ENCODE measurements around the gene SDK1. TPM values are rescaled to one million over a fixed set of nuclear protein-coding genes. Genes with fewer than 3 reads are reported as not detected.

Gene SDK1
- total and polyA plus RNA-seq, 2 donors: 3.2 to 7.8 TPM

GRCh38 chr7:3415861-3416312 is 114.8 kb downstream of the SDK1 start:
- H3K36me3 ChIP-seq (ENCODE audit: control insufficient read depth in 2 of 2, insufficient read depth in 2 of 2, low read length in 1 of 2): no peaks in the 10 kb centered on the region
- H3K27me3 ChIP-seq (ENCODE audit: control insufficient read depth in 2 of 2, insufficient read depth in 1 of 2, low read length in 1 of 2): no peaks in the 10 kb centered on the region
- no peak for DNase-seq (ENCODE audit: low read depth in 6 of 9, low spot score in 9 of 9)
- no peaks in the 10 kb centered on the region for H3K4me1 ChIP-seq (ENCODE audit: control insufficient read depth in 2 of 2, insufficient read depth in 2 of 2, low read length in 2 of 2)
- WGBS: 85% methylated on average over 3 of the region's 3 CpGs
- no peak overlapping the region for H3K4me3 ChIP-seq (ENCODE audit: low read length in 2 of 2)
- H3K27ac ChIP-seq (ENCODE audit: low read depth in 1 of 2, low read length in 1 of 2): no peak overlapping the region
- no peaks in the 10 kb centered on the region for H3K9me3 ChIP-seq (ENCODE audit: control insufficient read depth in 2 of 2, insufficient read depth in 1 of 2, low read length in 1 of 2)

DNA sequence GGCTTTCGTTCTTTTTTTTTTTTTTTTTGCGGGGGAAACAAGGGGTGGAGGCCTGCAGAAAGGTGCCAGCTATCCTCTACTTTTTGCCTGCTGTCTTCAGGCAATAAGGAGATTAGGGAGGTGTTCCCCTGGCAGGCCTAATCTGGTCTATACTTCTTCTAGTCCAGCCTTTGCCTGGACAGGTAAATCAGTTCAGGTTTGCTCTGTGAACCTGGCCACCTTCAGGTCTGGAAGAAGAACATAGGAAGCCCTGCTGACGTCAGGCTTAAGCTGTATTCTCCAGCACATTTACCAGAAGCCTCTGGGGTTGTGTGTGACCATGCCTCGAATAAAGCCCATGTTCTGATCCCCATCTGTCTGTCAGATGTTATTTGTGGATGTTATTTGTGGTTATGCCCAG is 115.4 kb downstream of the SDK1 start:
- no peaks in the 10 kb centered on the region for H3K4me1 ChIP-seq (ENCODE audit: control insufficient read depth in 2 of 2, insufficient read depth in 2 of 2, low read length in 2 of 2)
- WGBS: 92% methylated on average over 4 of the region's 4 CpGs
- no peak for DNase-seq (ENCODE audit: low read depth in 6 of 9, low spot score in 9 of 9)
- H3K9me3 ChIP-seq (ENCODE audit: control insufficient read depth in 2 of 2, insufficient read depth in 1 of 2, low read length in 1 of 2): no peaks in the 10 kb centered on the region
- no peaks in the 10 kb centered on the region for H3K27me3 ChIP-seq (ENCODE audit: control insufficient read depth in 2 of 2, insufficient read depth in 1 of 2, low read length in 1 of 2)
- H3K27ac ChIP-seq (ENCODE audit: low read depth in 1 of 2, low read length in 1 of 2): no peak overlapping the region
- H3K4me3 ChIP-seq (ENCODE audit: low read length in 2 of 2): no peak overlapping the region
- no peaks in the 10 kb centered on the region for H3K36me3 ChIP-seq (ENCODE audit: control insufficient read depth in 2 of 2, insufficient read depth in 2 of 2, low read length in 1 of 2)

GRCh38 chr7:3425087-3425486 is 124.0 kb downstream of the SDK1 start:
- H3K4me1 ChIP-seq (ENCODE audit: control insufficient read depth in 2 of 2, insufficient read depth in 2 of 2, low read length in 2 of 2): no peaks in the 10 kb centered on the region
- no peaks in the 10 kb centered on the region for H3K36me3 ChIP-seq (ENCODE audit: control insufficient read depth in 2 of 2, insufficient read depth in 2 of 2, low read length in 1 of 2)
- no peak overlapping the region for H3K4me3 ChIP-seq (ENCODE audit: low read length in 2 of 2)
- peaks cover 0 to 3% of the 10 kb centered on the region in 2 donors for H3K9me3 ChIP-seq (ENCODE audit: control insufficient read depth in 2 of 2, insufficient read depth in 1 of 2, low read length in 1 of 2)
- DNase-seq (ENCODE audit: low read depth in 6 of 9, low spot score in 9 of 9): no peak
- H3K27ac ChIP-seq (ENCODE audit: low read depth in 1 of 2, low read length in 1 of 2): no peak overlapping the region
- no peaks in the 10 kb centered on the region for H3K27me3 ChIP-seq (ENCODE audit: control insufficient read depth in 2 of 2, insufficient read depth in 1 of 2, low read length in 1 of 2)

GRCh38 chr7:3426064-3426463 is 125.0 kb downstream of the SDK1 start:
- no peak for DNase-seq (ENCODE audit: low read depth in 6 of 9, low spot score in 9 of 9)
- Histone ChIP-seq H3K36me3 (ENCODE audit: control insufficient read depth in 2 of 2, insufficient read depth in 2 of 2, low read length in 1 of 2) (no peaks in the 10 kb centered on the region), H3K4me1 (ENCODE audit: control insufficient read depth in 2 of 2, insufficient read depth in 2 of 2, low read length in 2 of 2) (no peaks in the 10 kb centered on the region), H3K27me3 (ENCODE audit: control insufficient read depth in 2 of 2, insufficient read depth in 1 of 2, low read length in 1 of 2) (no peaks in the 10 kb centered on the region), H3K9me3 (ENCODE audit: control insufficient read depth in 2 of 2, insufficient read depth in 1 of 2, low read length in 1 of 2) (peaks cover 0 to 3% of the 10 kb centered on the region in 2 donors), H3K4me3 (ENCODE audit: low read length in 2 of 2) (no peak overlapping the region), H3K27ac (ENCODE audit: low read depth in 1 of 2, low read length in 1 of 2) (no peak overlapping the region)
- 42% methylated on average over 4 of the region's 4 CpGs for WGBS

GRCh38 chr7:3427957-3428356 is 126.9 kb downstream of the SDK1 start:
- Histone ChIP-seq H3K27me3 (ENCODE audit: control insufficient read depth in 2 of 2, insufficient read depth in 1 of 2, low read length in 1 of 2) (no peaks in the 10 kb centered on the region), H3K9me3 (ENCODE audit: control insufficient read depth in 2 of 2, insufficient read depth in 1 of 2, low read length in 1 of 2) (no peaks in the 10 kb centered on the region), H3K4me3 (ENCODE audit: low read length in 2 of 2) (no peak overlapping the region), H3K27ac (ENCODE audit: low read depth in 1 of 2, low read length in 1 of 2) (no peak overlapping the region), H3K4me1 (ENCODE audit: control insufficient read depth in 2 of 2, insufficient read depth in 2 of 2, low read length in 2 of 2) (no peaks in the 10 kb centered on the region), H3K36me3 (ENCODE audit: control insufficient read depth in 2 of 2, insufficient read depth in 2 of 2, low read length in 1 of 2) (no peaks in the 10 kb centered on the region)
- DNase-seq (ENCODE audit: low read depth in 6 of 9, low spot score in 9 of 9): no peak
- WGBS: 94% methylated on average over 1 of the region's 1 CpG

DNA sequence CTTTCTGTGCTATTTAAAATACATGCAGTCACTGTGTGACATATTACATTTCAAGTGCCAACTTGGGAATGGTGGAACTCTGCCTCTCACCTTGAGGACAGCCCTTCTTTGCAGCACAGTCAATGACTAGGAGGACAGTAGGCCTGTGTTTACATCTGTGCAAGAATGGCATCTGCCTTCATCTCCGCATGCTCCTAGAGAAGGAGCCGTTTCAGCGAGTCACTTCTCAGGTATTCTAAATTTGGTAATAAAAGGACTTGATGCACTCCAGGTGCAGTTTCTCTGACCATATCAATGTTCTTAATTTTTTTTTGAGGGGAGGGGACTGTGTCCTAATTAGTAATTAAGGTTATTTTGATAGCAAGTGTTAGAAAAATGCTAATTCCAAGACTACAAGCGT is 128.9 kb downstream of the SDK1 start:
- WGBS: 88% methylated on average over 4 of the region's 4 CpGs
- no peak overlapping the region for H3K4me3 ChIP-seq (ENCODE audit: low read length in 2 of 2)
- no peaks in the 10 kb centered on the region for H3K9me3 ChIP-seq (ENCODE audit: control insufficient read depth in 2 of 2, insufficient read depth in 1 of 2, low read length in 1 of 2)
- no peak for DNase-seq (ENCODE audit: low read depth in 6 of 9, low spot score in 9 of 9)
- no peaks in the 10 kb centered on the region for H3K27me3 ChIP-seq (ENCODE audit: control insufficient read depth in 2 of 2, insufficient read depth in 1 of 2, low read length in 1 of 2)
- H3K4me1 ChIP-seq (ENCODE audit: control insufficient read depth in 2 of 2, insufficient read depth in 2 of 2, low read length in 2 of 2): no peaks in the 10 kb centered on the region
- no peaks in the 10 kb centered on the region for H3K36me3 ChIP-seq (ENCODE audit: control insufficient read depth in 2 of 2, insufficient read depth in 2 of 2, low read length in 1 of 2)
- H3K27ac ChIP-seq (ENCODE audit: low read depth in 1 of 2, low read length in 1 of 2): no peak overlapping the region

- Histone ChIP-seq H3K36me3 (ENCODE audit: control insufficient read depth in 2 of 2, insufficient read depth in 2 of 2, low read length in 1 of 2) (no peaks in the 10 kb centered on the region), H3K27ac (ENCODE audit: low read depth in 1 of 2, low read length in 1 of 2) (no peak overlapping the region), H3K4me1 (ENCODE audit: control insufficient read depth in 2 of 2, insufficient read depth in 2 of 2, low read length in 2 of 2) (no peaks in the 10 kb centered on the region), H3K9me3 (ENCODE audit: control insufficient read depth in 2 of 2, insufficient read depth in 1 of 2, low read length in 1 of 2) (no peaks in the 10 kb centered on the region), H3K4me3 (ENCODE audit: low read length in 2 of 2) (no peak overlapping the region), H3K27me3 (ENCODE audit: control insufficient read depth in 2 of 2, insufficient read depth in 1 of 2, low read length in 1 of 2) (no peaks in the 10 kb centered on the region)
- 91% methylated on average over 7 of the region's 7 CpGs for WGBS
- DNase-seq (ENCODE audit: low read depth in 6 of 9, low spot score in 9 of 9): no peak
Measured at GRCh38 chr7:3430588-3430987, 129.5 kb downstream of the SDK1 start.

- no peak for DNase-seq (ENCODE audit: low read depth in 6 of 9, low spot score in 9 of 9)
- H3K27ac ChIP-seq (ENCODE audit: low read depth in 1 of 2, low read length in 1 of 2): no peak overlapping the region
- H3K27me3 ChIP-seq (ENCODE audit: control insufficient read depth in 2 of 2, insufficient read depth in 1 of 2, low read length in 1 of 2): no peaks in the 10 kb centered on the region
- no peaks in the 10 kb centered on the region for H3K9me3 ChIP-seq (ENCODE audit: control insufficient read depth in 2 of 2, insufficient read depth in 1 of 2, low read length in 1 of 2)
- 76% methylated on average over 1 of the region's 1 CpG for WGBS
- no peaks in the 10 kb centered on the region for H3K36me3 ChIP-seq (ENCODE audit: control insufficient read depth in 2 of 2, insufficient read depth in 2 of 2, low read length in 1 of 2)
- no peak overlapping the region for H3K4me3 ChIP-seq (ENCODE audit: low read length in 2 of 2)
- no peaks in the 10 kb centered on the region for H3K4me1 ChIP-seq (ENCODE audit: control insufficient read depth in 2 of 2, insufficient read depth in 2 of 2, low read length in 2 of 2)
Measured at GRCh38 chr7:3431306-3431705, 130.3 kb downstream of the SDK1 start.

DNA sequence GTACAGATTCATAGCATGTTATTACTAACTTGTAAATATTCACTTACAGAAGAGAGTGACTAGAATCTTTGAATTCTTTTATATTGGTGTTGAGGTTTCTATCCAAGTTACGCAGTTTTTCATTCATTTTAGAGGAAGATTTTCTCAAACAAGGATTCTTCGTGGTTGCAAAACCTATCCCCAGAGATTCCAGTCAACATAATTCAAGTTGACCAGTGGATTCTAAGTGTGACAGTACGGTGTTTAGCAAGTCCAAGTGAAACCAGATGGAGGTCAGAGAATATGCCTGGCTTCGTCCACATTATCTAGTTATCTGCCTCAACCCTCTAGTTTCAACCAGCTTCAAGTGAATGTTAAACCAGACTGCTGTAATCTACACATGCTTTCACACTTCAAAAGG is 131.9 kb downstream of the SDK1 start:
- Histone ChIP-seq H3K27me3 (ENCODE audit: control insufficient read depth in 2 of 2, insufficient read depth in 1 of 2, low read length in 1 of 2) (no peaks in the 10 kb centered on the region), H3K36me3 (ENCODE audit: control insufficient read depth in 2 of 2, insufficient read depth in 2 of 2, low read length in 1 of 2) (no peaks in the 10 kb centered on the region), H3K9me3 (ENCODE audit: control insufficient read depth in 2 of 2, insufficient read depth in 1 of 2, low read length in 1 of 2) (no peaks in the 10 kb centered on the region), H3K4me1 (ENCODE audit: control insufficient read depth in 2 of 2, insufficient read depth in 2 of 2, low read length in 2 of 2) (no peaks in the 10 kb centered on the region), H3K27ac (ENCODE audit: low read depth in 1 of 2, low read length in 1 of 2) (no peak overlapping the region), H3K4me3 (ENCODE audit: low read length in 2 of 2) (no peak overlapping the region)
- no peak for DNase-seq (ENCODE audit: low read depth in 6 of 9, low spot score in 9 of 9)
- WGBS: 95% methylated on average over 4 of the region's 4 CpGs

DNA sequence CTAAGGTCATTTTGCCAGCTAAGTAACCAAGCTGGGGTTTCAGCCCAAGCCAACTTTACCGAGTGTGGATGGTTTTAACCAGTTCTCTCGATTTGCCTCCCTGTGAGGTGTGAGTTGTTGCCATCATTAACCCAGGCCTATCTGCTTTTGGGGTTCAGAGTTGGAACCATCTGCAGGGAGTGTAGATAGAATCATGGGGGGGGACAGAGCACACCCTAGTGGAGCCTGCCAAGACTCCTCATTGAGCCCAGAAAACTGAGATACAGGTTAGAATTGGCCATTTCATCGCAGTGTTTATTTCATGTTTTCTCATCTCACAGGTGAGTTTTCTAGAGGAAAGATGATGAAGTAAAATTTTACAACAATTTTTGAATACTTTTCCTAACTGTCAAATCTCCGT is 133.6 kb downstream of the SDK1 start:
- Histone ChIP-seq H3K9me3 (ENCODE audit: control insufficient read depth in 2 of 2, insufficient read depth in 1 of 2, low read length in 1 of 2) (no peaks in the 10 kb centered on the region), H3K4me3 (ENCODE audit: low read length in 2 of 2) (no peak overlapping the region), H3K27ac (ENCODE audit: low read depth in 1 of 2, low read length in 1 of 2) (no peak overlapping the region), H3K4me1 (ENCODE audit: control insufficient read depth in 2 of 2, insufficient read depth in 2 of 2, low read length in 2 of 2) (no peaks in the 10 kb centered on the region), H3K27me3 (ENCODE audit: control insufficient read depth in 2 of 2, insufficient read depth in 1 of 2, low read length in 1 of 2) (no peaks in the 10 kb centered on the region), H3K36me3 (ENCODE audit: control insufficient read depth in 2 of 2, insufficient read depth in 2 of 2, low read length in 1 of 2) (no peaks in the 10 kb centered on the region)
- 97% methylated on average over 4 of the region's 4 CpGs for WGBS
- DNase-seq (ENCODE audit: low read depth in 6 of 9, low spot score in 9 of 9): no peak

Measured in thymus (tissue), 11 donors.